Measurements from ENCODE around the gene ANKH.
"Not testable (repeated sequence)": the region's sequence is repeated elsewhere in the genome, so short reads cannot be mapped to it uniquely, and the experiment has no call there.

The ANKH gene

DNA sequence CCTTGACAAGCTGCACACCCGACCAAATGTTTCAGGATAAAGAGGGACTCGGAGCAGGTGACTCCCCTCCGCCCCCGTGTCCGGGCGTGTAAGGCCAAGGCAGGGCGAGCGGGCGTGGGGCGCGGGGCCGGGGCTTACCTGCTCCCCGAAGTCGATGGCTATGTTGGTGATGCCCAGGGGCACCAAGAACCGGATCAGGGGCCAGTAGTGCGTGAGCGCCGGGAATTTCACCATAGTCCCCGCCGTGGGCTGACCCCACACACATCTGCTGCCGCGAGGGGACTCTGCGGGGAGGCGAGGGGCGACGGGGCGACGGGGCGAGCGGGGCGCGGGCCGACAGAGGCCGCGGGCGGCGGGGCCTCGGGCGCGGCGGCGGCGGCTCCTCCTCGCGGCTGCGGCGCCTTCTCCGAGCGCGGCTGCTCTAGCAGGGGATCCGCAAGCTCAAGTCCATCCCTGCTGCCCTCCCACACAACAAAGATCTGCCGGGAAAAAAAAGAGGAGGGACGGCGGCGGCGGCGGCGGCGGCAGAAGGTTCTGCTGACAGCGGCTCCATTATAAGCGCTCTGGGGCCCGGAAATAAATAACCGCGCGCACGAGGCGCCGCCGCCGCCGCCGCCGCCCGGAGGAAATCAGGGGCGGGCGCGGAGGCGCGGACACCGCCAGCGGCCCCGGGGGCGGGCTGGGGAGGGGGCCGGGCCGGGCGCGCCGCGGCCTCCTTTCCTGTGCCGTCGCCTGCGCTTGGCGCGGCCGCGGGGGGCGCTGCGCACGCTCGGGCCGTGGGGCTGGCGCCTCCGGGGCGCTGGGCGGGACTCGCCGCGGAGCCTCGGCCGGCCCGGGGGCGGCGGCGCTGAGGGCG is at the start of gene ANKH:
Gene ANKH, minus strand, starts transcription at position 565 of the 856 bp plus-strand sequence. Its CDS starts 331 bp downstream, at position 234.
- DNase-seq (ENCODE audit: low read depth) = peak; percentile 77

DNA sequence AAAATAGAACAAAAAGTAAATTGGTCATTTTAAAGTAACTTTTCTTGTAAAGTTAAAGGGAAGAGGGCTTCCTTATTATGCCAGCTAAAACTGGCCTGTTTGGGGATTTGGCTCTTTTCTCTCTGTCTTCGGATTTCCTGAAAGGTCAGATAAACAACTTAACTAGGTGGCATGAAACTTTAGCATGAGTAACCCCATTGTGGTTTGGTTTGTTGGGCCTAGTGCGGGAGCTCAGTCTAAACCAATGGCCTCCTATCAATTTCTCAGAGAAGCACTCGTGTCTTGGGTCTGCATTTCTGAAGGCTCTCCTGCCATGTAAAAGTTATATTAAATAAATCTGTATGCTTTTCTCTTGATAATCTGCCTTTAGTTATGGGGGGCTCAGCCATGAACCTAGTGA is 48.5 kb upstream of the ANKH start:
- no peak for DNase-seq (ENCODE audit: low read depth)

DNA sequence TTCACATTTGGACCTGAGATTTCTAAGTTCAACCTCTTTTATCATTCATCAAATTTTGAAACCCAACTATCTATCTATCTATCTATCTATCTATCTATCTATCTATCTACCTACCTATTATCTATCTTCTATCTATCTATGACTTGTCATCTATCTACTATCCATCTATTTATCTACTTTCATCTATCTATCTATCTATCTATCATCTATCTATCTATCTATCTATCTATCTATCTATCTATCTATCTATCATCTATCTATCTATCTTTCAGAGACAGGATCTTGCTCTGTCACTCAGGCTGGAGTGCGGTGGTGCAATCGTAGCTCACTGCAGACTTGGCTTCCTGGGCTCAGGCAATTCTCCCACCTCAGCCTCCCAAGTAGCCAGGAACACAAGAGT is 47.5 kb upstream of the ANKH start:
- not testable (repeated sequence) for DNase-seq (ENCODE audit: low read depth)

DNA sequence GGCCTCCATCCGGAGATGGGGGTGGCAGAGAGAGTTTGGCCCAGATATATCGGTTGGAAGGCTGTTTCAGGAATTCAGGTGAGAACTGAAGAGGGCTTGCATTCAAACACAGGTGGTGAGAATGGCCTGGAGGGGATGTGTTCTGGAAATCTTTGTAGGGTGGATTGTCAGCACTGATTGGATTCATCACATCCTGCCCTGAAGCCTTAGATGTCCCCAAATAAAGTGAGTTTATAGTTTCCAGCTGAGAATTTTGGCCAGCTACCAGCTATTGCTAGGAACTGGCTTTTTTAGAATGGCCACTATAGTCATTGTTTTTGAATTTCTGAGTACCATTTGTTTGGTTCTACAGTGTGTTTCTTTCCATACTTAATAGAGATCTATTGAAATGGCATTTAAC is 46.1 kb upstream of the ANKH start:
- peak; percentile 73 for DNase-seq (ENCODE audit: low read depth)

DNA sequence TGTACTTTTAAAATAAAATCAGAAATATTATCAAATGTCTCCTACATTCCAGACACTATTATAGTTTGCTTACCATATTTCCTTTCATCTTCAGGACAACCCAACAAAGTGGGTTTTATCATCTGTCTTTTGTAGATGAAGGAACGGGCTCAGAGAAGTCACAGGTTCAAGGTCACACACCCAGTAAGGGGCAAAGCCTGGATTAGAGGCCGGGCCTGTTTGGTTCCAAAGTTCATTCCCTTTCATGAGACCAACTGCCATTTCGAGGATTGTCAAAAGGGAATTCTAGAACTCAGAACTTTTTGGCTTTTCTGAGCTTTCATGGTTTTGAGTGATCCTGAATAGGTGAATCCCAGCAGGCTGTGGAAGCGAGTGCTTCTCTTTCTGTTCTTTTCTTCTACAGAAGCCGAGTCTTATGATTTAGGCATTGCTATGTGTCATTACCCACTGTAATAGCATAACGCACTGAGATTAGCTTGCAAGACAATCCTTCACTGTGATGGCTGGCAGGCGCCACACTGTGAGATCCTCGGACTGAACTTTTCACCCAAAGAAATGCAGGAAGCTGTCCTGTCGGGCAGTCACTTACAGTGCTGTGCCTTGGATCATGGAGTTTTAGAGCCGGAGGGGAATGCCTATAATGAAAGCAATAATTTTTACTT is 43.8 kb upstream of the ANKH start:
- no peak for DNase-seq (ENCODE audit: low read depth)

DNA sequence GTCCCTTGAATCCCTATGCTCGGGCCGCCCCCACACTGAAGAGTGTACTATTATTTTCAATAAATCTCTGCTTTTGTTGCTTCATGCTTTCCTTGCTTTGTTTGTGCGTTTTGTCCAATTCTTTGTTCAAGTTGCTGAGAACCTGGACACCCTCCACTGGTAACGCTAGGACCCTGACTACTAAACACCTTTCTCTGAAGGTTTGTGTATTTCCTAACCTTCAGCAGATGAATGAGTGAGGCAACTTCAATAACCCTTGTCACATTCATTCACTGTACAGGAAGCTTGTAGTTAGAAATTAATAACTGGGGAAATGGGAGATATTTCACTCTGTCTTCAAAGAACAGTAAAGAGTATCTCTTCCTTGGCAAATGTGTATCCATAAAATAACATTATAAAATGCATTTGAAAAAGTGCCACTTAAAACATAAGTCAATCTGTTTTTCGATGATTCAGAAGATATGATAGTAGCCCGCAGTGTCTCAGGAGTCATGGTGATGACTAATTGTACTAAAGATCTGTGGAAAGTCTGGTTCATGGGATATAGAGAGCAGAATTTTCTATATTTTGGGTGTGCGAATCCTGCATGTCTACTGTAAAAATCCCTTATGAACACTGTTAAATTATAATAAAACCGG is 43.2 kb upstream of the ANKH start:
- DNase-seq (ENCODE audit: low read depth) = peak; percentile 65

DNA sequence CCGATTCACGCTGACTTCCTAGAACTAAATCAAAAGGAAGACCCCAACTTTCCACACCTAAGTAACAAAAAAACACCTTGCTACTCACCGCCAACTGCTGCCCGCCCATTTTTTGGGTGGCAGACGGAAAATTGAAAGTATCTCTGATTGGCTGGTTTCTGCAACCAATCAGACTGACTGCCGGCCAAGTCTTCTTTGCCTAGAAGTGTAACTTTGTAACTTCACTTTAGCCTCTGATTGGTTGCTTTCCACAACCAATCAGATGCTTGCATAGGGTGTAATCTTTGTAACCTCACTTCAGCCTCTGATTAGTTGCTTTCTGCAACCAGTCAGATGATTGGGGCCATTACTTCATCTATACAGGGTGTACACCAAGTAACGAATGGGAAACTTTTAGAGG is 42.6 kb upstream of the ANKH start:
- no peak for DNase-seq (ENCODE audit: low read depth)

DNA sequence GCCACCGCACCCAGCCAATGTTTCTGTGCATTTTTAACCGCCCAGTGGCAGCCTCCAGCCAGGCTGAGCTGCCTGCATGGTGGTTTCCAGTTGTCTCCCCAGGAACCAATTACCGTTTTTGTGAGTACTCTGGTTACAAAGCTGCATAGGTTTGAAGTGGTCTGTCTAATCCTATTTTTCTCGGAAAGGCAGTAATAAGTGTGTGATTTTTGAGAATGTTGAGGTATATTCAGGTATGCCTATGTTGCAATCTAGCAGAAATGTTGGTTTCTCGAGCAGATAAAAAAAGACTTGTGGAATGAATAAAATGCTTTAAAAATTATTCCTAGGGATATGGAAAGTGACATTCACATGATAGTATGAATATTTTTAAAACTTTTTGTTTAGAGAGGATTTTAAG is 41.5 kb upstream of the ANKH start:
- no peak for DNase-seq (ENCODE audit: low read depth)

DNA sequence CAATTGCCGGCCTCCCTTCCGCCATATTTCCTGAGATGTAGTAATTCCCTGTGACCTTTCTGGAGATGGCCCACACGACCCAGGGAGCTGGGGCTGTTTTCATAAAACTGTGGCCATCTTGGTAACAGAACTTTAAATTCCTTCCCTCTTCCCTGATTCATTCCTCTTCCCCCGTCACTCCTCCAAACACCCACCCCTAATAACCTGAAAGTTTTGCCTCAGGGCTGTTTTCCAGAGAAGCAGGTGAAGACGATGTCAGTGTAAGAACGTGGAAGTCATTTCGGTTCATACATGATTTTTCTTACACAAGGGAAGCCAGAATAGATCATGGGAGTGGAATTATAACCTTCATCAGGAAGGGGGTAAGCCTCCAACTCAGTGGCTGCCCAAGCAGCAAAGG is 40.6 kb upstream of the ANKH start:
- no peak for DNase-seq (ENCODE audit: low read depth)

DNA sequence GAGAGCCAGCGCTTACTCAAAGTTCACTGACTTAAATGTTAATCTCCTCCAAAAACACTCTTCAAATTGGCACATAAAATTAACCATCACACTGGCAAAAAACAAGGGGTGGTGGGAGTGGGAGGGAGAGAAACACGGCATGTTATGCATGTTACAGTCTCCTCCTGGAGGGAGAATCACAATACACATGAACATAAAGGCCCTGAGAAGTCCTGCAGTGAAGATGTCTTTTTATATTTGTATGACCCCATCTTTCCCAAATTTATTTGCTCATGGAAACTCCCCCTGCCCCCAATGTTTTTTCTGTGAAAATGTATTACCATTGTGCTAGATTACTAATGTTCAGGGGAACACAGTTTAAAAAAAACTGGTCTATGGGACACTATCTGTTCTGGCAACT is 37.8 kb upstream of the ANKH start:
- DNase-seq (ENCODE audit: low read depth) = no peak

DNA sequence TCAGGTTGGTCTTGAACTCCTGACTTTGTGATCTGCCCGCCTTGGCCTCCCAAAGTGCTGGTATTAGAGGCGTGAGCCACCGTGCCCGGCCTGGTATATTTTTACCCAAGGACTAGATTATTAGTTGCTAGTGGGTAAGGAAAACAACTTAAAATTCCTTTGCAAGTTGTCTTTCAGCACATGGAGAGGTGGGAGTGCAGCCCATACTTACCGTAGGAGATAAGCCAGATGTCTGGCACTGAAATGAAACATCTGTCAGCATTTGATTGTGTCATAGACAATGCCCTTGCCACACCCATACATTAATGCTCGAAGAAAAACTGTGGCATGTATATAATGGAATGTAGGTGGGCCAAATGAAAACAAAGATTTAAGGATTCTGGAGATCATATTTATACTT is 36.6 kb upstream of the ANKH start:
- DNase-seq (ENCODE audit: low read depth) = no peak

DNA sequence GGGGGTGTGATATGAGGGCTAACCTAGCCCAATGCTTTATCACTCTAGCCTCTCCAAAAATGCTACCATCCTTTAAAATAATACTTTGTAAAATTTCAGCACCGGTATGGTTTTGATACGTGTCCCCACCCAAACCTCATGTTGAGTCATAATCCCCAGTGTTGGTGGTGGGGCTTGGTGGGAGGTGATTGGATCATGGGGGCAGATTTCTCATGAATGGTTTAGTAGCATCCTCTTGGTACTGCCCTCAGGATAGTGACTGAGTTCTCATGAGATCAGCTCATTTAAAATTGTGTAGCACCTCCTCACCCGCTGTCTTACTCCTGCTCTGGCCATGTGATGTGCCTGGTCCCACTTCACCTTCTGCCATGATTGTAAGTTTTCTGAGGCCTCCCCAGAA is 35.0 kb upstream of the ANKH start:
- no peak for DNase-seq (ENCODE audit: low read depth)

DNA sequence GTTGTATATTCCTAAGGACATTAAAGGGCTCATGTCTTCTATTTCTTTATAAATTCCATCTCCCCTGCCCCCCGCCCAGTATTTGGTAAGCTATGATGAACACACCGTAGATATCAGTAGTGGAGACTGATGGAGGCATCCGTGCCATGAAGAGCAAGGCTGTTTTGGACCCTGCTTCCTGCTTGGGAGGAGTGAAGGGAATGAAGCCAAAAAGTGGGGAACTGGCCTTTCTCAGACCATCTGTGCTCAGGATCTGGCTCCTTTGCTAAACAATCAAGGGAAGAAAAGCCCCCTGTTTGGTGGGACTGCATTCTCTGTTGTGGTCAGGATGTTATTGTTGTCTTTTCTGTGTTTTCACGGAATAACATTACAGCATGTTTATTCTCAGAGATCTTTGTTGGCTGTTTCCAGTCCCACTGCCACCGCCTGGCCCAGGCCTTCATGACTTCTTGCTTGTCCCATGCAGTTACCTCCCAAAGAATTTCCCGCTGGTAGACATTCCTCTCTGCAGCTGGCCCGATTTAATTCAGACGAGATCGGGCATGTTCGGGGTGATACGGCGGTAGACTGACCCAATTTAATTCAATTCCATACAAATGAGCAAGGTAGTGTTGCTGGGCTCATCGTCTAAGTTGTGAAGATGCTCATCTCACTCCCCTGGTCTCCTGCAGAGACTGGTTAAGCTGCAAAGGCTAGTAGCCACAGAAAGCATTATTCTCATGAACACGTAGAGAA is 31.4 kb upstream of the ANKH start:
- DNase-seq (ENCODE audit: low read depth) = no peak

DNA sequence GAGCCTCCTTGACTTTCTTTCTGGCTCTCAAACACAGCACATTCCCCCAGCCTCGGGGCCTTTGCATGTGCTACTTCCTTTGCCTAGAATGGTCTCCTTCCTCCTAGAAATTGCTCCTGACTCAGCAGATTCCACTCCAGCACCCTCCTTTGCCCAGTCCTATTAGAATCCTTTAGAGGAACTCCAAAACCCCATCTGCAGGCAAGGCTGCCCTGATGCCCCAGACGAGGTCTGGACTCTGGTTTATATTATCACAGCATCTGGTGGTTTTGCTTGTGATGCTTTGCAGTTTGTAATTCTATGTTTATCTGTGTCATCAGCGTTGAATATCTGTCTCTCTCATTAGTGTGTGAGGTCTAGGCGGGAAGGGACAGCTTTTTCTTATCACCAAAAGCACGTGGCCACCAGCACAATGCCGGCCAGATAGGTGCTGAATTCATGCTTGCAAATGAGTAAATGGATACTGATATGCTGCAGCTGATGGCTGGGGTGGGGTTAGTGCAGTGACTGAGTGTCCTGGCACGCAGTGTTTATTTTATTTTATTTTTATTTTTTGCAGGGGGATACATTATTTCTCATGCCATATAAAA is 30.0 kb upstream of the ANKH start:
- peak; percentile 60 for DNase-seq (ENCODE audit: low read depth)

DNA sequence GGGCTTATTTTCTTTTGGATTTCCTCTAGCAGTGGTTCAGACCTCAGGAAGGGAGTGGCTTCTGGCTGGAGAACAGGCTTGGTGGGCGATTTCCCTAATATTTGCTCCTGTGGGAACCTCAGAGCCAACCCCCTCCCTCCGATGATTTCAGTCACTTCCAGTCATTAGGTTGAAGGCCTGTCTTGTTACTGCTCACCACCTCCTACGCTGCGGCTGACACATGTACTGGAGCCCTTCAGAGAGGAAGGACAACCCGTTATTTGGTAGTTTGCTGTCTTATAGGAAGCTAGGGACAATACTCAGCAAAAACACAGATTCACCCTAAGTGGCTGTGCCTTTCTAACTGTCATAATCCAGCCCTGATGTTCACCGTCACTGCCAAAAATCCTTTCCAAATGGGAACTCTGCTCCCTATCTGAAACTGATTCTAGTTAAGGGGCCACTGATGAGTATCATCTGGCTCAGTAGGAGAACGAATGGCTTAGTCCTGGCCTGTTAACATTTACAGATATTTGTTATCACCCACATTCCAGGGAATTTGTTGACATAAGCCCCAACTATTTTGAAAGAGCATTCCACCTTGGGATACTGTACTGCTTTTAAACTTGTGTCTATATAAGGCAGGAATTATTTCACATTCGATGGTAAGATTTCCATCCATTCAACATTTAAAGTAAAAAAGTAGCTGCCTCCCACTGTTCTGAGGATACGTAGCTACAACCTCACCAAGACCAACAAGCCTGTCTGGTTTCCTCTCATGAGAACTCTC is 29.3 kb upstream of the ANKH start:
- DNase-seq (ENCODE audit: low read depth) = peak; percentile 62

DNA sequence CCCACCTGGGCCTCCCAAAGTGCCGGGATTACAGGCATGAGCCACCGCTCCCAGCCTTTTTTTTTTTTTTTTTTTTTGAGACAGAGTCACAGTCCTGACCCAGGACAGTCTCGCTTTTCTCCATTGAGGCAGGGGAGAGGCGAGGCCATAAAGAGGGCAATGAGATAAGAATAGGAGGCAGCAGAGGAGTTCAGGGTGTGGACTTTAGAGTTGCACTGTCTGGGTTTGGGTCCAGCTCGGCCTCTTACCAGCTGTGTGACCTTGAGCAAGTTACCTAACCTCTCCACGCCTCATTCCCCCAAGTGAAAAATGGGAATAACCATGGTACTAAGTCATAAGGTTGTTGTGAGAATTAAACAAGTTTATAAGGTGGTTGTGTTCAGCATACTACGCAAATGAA is 24.6 kb upstream of the ANKH start:
- DNase-seq (ENCODE audit: low read depth) = no peak

DNA sequence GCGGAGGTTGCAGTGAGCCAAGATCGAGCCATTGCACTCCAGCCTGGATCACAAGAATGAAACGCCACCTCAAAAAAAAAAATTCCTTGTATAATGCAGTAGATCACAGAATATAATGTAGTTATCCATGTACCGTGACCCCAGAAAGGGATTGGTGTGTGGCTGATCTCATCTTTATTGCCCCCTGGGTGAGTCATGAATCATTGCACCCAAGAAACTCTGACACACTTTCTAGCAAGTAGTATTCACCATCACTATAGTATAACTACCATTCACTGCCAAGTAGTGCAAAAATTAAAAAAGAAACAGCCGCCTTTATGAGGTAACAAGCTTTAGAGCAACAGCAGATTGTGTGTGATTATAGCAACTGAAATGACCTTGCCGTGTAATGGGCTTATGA is 23.7 kb upstream of the ANKH start:
- DNase-seq (ENCODE audit: low read depth) = no peak

DNA sequence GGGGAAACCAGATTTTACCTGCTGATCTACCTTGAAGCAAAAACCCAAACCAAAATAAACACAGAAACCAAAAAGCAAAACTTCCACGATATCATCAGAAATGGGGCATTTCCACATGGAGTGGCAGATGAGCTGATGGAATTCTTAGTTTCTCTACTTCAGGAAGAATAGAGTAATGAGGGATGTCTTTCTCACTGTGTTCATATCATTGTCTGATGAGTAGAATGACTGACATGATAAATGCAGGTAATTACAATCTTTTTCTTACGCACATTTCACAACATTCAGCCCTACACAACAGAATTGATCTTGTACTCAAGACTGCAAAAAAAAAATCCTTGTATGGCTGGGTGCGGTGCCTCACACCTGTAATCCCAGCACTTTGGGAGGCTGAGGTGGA is 23.2 kb upstream of the ANKH start:
- no peak for DNase-seq (ENCODE audit: low read depth)

DNA sequence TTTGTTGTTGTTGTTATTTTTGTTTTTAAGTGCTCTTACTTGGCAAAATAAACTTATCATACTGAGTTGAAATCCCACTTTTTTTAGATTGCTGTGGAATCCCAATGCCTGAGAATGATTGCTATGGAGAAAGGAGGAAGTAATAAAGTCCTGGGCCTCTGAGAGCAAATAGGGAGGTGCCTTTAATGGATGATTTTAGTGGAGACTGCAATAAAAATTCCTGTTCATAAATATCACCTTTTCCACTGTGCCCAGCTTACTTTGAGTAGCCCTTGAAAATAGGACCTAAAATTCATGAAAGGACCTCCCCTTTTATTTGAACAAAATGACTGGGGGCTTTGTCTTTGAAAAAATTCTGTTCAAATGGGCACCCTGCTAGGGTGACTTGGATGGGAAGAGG is 21.8 kb upstream of the ANKH start:
- no peak for DNase-seq (ENCODE audit: low read depth)

DNA sequence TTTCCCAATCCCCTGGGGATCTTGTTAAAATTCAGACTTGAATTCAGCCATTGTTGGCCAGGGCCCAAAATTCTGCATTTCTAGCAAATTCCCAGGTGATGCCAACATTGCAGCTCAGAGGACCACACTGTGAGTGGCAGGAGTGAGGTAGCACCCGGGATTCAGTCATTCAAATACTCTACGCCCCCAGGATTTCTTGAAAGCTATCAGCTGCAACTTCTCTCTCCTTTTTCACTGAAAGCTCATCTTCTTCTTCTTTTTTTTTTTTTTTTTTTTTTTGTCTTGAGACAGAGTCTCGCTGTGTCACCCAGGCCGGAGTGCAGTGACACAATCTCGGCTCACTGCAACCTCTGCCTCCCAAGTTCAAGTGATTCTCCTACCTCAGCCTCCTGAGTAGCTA is 19.3 kb upstream of the ANKH start:
- peak; percentile 8 for DNase-seq (ENCODE audit: low read depth)

DNA sequence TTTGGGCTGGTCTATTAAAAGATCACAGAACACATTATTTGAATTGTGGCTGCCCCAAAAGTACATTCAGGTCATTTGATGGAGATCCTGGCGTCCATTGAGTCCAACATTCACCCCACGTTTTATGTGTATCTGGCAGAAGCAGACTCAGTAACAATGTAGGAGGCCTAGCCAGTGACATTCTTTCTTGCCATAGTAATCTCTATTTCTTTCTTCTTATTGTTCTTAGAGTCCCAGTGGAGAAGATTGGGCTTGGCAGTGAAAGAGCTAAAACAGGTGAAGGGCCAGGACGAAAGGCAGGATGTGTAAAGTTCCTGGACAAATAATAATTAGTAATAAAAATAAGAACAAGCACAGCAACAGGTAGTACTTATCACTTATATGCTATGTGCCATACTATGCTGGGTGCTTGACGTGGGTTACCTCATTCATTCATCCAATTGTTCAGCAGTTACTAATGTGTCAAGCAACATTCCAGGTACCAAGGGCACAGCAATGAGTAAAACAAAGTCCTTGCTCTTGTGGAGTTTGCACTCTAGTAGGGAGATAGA is 12.6 kb upstream of the ANKH start:
- DNase-seq (ENCODE audit: low read depth) = no peak

All from fibroblast of gingiva (primary cell).